Superior temporal gyrus (tissue), 1 donor: ENCODE results near the gene COMTD1.

Experiments used
- DNase-seq: peaks from one replicate; pipeline ENCODE4 v3.0.0-alpha.2; 2016; ENCODE audit errors: extremely low spot score

Gene COMTD1

DNA sequence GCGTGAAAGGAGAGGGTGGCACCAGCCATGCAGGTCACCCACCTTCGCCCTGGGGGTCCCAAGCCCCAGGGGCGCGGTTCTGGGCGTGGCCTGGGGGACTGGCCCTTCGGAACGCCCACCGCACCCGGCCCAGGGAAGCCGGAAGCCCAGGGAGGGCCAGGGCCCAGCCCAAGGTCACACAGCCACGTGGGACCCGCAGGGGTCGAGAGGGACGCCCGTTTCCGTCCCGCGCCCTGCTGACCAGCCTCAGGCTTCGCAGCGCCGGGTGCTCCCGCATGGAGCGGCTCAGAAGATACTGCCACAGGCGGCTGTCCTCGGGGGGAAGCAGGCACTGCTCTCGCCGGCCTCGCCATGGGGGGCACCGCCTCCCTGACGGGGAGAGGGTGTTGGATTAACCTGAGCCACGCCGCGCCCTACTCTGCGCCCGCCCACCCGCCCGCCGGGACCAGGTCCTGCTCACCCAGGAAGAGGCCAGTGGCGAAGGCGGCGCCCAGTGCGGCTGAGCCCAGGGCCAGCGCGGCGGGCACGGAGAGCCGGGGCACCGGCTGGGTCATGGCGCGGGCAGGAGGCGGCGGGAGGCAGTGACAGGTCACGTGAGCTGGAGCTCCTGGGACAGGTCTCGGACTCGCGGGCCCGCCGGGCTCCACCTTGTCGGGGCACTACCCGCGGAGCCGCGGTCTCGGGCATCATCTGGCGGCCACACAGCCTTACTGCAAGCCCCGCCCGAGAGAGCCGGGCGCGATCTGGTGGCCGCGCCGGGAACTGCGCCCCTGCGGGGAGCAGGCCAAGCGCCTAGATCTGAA, at the start of gene COMTD1:
Gene COMTD1 (minus strand): TSS at position 583 of the 803 bp plus-strand sequence. CDS start 29 bp downstream, at position 554.
- DNase-seq = peak; percentile 85

- no peak for DNase-seq
These were observed 48.1 kb upstream of the COMTD1 start for GRCh38 chr10:75283671-75284470.

DNA sequence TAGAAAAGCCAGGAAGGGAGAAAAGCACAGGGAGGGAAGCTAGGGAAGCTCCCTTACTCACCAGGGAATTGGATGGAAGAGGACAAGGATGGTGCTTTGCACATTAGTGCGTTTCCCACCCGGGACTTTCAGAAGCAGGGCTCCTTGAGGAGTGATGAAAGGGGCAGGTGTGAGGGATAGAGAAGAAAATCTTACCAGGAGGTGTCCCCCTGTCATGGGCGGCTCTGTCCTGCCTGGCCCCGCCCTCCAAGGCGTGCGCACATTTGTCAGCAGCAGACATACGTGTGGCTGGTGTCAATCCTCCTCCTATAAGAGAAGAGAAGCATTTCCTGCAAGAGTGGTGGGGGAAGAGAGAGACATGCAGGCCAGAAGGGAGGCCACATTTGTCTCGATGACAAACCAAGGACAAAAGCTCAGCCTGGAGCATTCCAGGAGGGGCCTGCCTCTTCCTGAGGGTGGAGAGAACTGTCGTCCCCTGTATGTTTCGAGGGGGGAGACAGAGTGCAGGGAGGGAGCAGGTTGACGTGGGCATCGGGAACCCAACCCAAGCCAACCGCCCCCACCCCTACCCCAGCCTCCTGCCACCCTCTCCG, 47.4 kb upstream of the COMTD1 start:
- no peak for DNase-seq

- DNase-seq = no peak
These were observed 46.2 kb upstream of the COMTD1 start for GRCh38 chr10:75281974-75282373.

- DNase-seq = no peak
These were observed 44.5 kb upstream of the COMTD1 start for GRCh38 chr10:75280236-75280635.

- no peak for DNase-seq
These were observed 40.5 kb upstream of the COMTD1 start for GRCh38 chr10:75276069-75276872.

- no peak for DNase-seq
These were observed 37.1 kb upstream of the COMTD1 start for GRCh38 chr10:75272896-75273295.

DNA sequence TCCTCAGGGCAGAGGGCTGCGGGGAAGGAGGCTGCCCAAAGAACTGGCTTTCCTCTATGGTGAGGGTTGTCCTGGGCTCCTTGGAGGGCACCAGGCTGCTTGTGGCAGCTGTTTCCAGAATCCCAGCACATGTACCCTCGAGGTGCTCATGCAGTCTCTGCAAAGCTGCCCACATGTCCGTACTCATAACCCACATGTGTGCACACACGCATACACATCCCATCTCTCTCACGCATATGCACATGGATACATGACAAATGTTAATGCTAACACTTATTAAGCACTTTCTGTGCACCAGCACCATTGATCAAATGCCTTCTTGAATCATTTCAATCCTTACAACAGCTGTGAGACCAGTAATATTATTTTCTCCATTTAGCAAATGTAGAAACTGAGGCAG, 36.3 kb upstream of the COMTD1 start:
- DNase-seq = no peak

- no peak for DNase-seq
These were observed 33.8 kb upstream of the COMTD1 start for GRCh38 chr10:75269605-75270004.

- DNase-seq = no peak
These were observed 31.2 kb upstream of the COMTD1 start for GRCh38 chr10:75266945-75267344.

- no peak for DNase-seq
These were observed 30.1 kb upstream of the COMTD1 start for GRCh38 chr10:75265856-75266255.

DNA sequence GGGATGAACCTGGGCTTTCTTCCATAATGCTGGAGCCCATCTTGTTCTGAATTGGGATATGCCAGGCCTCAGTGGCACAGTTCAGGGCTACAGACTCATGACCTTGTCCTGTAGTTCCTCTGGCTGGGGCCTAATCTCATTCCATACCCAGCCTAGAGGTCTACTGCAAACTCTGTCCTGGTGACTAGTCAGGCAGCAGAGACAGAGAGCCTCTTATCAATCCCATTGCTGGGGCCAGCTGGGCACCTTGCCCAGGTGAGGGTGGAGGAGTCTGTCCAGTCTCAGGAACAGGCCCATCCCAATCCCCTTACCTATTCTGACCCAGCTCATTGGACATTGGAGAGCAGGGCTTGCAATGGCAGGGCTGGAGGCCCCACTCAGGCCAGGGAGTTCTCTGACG, 28.0 kb upstream of the COMTD1 start:
- DNase-seq = no peak

DNA sequence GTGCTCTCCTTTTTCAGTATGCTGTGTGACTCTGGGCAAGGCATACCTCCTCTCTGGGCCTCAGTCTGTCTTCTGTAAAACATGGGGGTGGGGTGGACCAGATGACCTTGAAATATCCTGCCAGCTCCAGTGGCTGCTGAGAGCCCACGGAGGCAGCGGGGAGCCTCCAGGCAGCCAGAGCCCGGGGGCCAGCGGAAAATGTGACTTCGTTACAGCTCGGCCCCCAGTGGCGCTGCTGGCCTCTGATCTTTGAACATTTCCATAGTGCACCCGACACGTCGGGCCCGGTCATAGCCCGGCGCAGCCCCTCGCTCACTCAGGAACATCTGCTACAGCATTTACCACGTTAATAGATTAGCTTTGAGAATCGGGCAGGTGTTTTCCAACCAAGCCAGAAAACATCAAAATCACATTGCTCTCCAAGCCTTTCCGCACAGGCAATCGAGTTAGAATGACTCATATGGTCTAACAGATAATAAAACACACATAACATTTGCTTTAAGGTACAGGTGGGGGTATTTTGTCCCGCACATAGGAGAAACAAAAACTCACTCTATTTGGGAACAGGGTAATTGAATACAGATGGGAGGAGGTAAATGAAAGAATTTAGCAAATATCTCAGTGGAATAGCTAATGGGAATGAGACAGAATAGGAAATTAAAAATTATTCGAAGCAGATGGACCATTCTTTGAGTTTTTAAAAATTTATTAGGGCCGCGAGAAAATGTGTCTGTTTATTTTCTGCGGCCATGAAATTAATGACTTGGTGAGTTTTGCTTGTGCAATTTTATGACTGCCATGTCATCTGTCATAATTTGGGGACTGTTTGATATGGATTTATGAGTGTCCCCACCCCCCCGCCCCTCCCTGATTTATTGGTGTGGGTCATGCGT, 26.3 kb upstream of the COMTD1 start:
- no peak for DNase-seq

DNA sequence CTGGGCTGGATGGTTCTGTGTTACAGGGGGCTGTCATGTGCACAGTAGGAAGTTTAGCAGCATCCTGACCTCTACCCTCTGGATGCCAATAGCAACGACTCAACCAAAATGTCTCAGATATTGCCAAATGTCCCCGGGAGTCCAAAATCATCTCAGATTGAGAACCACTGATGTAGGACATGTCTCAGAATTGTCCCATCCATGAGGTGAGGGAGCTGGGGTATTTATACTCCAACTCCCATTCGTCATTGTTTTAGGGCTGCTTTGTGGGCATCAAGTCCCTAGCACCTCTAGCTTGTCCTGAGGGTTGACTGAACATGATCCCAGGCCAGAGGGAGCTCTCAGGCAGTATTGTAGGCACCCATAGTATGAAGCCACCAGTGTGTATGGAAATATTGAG, 25.2 kb upstream of the COMTD1 start:
- no peak for DNase-seq

DNA sequence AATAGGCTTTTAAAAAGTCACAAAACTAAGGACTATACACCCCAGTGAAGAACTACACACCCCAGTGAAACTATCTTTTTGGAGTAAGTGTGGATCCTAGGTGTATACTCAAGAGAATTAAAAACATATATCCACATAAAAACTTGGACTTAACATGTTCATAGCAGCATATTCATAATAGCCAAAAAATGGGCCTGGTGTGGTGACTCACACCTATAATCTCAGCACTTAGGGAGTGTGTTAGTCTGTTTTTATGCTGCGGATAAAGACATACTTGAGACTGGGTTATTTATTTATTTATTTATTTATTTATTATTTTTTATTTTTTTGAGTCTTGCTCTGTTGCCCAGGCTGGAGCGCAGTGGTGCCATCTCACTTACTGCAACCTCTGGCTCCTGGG, 19.0 kb upstream of the COMTD1 start:
- no peak for DNase-seq

GRCh38 chr10:75253281-75254220, 17.8 kb upstream of the COMTD1 start:
- no peak for DNase-seq

DNA sequence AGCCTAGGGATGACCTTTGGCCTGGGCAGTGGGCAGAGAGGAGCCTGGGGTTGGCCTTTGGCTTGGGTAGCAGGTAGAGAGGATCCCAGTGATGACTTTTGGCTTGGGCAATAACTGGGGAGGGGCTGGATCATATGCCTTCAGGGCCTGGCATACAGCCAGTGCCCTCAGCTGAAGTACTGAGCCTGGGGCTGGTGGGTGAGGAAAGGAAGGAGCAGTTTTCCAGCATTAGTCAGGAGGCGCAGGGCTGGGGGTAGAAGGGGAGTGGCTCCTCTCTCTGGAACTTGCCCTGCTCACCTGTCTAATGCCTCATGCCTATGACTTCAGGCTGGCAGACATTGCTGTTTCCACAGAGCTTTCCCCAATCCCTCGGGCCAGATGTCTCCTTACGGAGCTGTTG, 15.2 kb upstream of the COMTD1 start:
- DNase-seq = no peak

DNA sequence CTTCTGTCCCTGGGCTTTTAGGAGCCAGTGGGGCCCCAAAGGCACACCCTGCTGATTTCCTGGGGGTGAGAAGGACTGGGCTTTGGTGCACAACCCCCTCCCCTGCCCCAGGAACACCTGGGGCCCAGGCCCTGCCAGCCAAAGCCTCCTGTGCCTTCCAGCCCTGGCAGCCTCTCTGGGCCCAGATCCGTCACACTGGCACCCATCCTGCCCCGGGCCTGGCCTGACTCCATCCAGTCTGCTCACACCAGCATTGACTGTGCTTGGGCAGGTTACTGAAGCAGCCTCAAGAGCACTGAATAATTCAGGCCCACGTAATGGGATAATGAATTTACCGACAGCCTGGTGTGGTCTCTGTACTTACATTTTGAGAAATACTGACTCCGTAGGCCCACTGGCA, 12.0 kb upstream of the COMTD1 start:
- no peak for DNase-seq

DNA sequence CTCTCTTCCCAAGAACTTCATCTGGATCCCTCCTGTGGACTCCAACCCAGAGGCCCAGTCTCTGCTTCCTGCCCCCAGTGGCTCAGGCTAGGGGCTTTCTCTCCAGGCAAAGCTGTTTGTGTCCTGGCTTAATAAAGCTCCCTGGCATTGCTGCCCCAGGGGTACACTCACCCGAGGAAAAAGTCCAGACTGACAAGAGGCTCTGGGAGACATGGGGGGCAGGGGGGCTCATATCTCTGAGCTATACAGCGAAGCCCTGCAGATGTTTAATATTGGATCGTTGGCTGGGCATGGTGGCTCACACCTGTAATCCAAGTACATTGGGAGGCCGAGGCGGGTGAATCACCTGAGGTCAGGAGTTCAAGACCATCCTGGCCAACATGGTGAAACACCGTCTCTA, 10.7 kb upstream of the COMTD1 start:
- DNase-seq = no peak
